Stimulated activated CD8-positive, alpha-beta memory T cell treated with anti-CD3 and anti-CD28 coated beads, Interleukin-7, amount 100 ng/mL, for 4 hours (primary cell): Measurements from ENCODE around the gene FGD1.
"Not testable (repeated sequence)": the region's sequence is repeated elsewhere in the genome, so short reads cannot be mapped to it uniquely, and the experiment has no call there.

Experiments used
- DNase-seq, 2 donors: peaks; one replicate each; pipeline ENCODE4 v3.0.0-alpha.2; 2020; ENCODE audit warnings: low read depth in 2 of 2

The FGD1 gene

DNA sequence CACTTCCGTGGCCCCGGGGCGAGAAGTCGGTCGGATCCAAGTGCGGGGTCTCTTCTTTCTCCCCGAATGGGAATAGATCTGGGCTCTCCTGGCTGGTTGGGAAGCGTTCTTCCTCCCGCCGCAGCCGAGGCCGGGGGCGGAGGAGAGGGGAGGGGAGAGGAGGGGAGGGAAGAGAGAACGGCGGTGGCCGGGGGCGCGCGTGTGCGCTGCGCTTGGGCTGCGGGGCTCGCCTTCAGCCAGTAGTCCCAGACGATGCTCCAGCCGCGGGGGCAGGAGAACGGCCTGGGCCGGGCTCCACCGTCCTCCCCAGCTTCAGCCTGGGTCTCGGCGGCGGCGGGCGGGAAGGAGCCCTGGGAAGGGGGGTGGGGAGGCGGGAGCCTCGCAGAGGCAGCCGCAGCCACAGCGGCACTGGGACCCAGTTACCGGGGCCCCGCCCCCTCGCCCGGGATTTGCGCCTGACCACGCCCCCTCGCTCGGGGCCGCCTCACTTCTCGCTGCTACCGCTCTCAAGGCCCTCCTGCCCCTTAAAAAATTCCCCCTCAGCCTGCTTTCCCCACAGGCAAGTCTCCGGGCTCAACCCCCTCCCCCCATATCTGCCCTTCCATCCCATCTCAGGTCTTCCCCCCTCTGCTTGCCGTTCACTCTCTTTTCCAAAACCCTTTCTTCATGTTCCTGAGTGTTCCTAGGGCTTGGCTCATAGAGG, at the start of gene FGD1:
Gene FGD1 (minus strand): TSS at position 421 of the 703 bp plus-strand sequence. CDS start 802 bp downstream, outside the sequence.
- DNase-seq, result peak; percentile 0 to 23

DNA sequence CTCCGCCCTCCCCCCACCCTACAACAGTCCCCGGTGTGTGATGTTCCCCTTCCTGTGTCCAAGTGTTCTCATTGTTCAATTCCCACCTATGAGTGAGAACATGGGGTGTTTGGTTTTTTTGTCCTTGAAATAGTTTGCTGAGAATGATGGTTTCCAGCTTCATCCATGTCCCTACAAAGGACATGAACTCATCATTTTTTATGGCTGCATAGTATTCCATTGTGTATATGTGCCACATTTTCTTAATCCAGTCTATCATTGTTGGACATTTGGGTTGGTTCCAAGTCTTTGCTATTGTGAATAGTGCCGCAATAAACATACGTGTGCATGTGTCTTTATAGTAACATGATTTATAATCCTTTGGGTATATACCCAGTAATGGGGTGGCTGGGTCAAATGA, 46.2 kb upstream of the FGD1 start:
- not testable (repeated sequence) for DNase-seq

DNA sequence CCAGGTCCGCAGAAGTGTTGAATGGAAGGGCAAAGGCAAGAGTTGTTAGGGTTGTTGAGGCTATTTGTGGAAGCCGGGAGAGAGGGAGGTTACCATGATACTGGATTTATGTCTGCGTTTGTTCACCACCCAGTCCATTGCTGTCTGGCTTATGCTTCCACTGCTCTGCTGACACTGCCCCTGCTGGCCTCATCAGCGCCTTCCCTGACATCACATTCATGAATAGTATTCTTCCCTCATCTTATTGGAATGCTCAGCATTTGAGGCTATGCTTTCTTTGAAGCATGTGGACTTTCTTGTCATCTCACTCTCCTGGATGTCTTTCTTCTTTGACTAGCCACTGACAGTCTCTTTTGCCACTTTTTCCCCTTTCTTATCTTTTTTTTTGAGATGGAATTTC, 44.3 kb upstream of the FGD1 start:
- DNase-seq, result no peak

DNA sequence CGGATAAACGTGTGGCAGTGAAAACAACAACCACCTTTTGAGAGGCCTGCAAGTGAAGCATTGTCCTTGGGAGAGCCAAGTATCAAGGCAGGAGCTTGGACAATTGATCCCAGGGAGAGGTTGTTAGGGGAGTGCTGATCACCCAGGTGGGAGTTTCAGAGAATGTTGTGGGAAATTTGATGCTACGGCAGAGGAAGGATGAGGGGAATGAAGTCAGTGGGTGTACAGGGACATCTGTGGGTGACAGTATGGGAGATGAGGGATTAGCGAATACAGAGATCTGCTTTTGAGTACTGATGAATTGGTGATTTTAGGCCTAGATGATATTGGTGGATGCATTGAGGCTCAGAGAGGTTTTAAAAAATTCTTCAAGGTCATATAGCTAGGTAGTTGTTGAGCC, 38.2 kb upstream of the FGD1 start:
- no peak for DNase-seq

DNA sequence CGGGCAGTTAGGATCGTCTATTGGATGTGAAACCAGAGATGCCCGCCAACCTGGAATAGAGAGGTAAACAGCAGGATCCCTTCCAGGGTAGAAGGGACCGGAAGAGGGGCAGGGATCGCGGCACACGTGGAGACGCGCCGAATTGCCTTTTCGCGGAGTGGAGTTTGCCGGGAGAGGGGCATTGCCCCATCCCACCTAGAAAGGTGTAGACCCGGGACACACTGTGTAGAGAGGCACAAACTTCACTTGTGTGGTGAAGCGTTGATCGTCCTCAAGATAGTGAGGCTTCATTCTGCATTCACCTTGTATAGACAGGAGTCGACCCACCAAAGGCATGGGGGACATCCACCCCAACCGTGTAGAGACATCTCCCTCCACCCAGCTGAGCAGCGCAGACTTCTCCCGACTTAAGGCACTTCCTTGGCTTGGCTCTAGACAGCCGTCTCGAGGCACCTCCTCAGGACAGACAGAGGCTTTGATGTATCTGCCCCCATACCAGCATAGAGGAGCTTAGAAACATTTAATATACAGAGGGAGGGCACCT, 34.4 kb upstream of the FGD1 start:
- no peak for DNase-seq

DNA sequence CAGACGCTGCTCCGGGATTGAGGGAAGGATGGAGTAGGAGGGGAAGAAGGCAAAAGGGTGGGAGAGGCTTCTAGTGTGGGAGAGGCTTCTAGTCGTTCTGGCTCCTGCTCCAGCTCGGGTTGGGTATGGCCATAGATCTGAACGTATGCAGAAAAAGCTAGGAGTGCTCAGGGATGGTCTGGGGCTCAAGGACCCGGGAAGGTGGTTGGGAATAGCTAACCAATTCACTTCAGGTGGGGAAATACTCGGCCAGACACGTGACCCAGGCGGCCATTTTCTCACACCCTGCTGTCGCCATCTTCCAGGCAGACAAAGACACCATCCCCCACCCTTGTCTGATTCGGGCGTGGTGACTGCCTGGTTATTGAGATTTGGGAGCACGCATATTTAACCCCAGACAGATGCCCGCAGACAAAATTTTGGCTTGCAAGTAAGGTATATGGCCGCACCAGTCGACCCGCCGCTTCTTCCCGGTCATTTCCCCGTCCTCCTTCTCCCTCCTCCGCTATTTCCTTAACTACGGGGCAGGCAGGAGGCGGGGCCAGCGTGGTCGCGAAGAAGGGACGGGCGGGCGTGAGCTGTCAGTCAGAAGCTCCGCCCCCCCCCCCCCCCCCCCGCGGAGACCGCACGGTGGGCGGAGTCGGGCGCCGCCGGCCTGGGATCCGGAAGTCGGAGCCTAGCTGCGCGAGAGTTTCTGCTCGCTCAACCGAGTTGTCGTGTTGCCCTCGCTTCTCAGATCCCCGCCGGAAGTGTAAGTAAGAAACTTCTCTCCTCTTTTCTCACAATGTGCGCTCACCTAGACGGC, 33.7 kb upstream of the FGD1 start, which contains the start of gene GNL3L:
Gene GNL3L (plus strand): TSS at position 668 of the 805 bp plus-strand sequence. CDS start 2,348 bp downstream, outside the sequence.
- DNase-seq, result peak; percentile 60 to 76

DNA sequence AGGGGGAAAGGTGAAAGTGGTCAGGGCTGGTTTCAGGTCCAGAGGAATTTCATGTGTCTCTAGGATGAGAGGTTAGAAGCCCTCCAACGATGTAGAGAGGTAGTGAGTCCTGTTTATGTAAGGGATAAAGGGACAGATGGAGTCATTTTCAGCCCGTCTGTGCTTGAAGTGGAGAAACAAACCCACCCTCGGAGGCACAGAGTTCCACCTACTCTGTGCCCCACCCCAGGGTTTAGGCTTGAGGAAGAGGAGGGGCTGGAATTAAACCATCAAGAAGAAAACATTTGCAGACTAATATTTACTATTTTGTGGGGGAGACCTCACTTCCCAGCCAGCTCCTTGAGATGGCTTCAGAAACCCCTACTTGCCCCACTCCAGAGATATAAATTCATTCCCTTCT, 33.1 kb upstream of the FGD1 start:
- no peak for DNase-seq

DNA sequence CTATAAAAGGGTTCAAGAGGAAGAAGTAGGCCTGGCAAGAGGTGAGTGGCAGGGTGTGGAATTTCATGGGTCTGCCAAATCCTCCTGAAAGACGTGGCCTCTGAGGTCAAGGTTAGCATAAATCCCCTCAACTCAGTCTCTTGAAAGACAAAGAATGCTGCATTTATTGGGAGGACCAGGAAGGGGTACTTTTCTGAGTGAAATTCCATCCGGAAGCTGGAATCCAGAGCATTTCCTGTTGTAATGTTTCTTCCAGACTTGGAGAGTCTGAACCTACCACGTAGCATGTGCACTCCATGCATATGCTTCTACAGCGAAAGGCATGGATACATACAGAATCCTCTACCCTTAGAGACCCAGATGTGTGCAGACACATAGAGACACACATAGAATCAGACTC, 13.4 kb upstream of the FGD1 start:
- DNase-seq, result no peak

DNA sequence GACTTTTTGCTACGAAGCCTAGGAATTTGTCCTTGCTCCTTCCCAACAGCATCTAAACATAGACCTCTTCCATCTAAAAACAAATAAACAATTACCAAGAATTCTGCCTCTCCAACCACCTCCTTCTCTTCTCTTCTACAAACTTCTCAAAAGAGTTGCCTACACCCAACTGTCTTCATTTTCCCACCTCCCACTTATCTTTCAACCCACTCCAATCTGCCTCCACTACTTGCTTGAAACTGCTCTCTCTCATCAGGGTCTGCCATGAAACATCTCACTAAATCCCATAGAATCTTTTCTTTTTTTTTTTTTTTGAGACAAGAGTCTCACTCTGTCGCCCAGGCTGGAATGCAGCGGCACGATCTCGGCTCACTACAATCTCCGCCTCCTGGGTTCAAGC, 902 bp upstream of the FGD1 start:
- no peak for DNase-seq

DNA sequence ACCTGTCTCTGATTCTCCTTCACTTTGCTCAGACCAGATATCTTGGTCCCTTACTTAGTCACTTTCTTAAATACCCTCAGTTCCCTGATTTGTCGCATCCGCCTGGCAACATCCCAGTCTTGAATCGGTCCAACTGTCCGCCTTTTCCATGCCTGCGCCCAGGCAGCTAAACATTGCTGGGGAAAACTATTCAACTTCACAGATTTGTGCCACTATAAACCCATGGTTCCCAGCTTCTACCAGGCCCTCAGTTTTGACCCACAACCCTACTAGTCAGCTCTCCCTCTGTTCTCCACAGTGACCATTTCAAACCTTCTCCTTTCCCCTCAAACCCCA, 451 bp upstream of the FGD1 start:
- no peak for DNase-seq

DNA sequence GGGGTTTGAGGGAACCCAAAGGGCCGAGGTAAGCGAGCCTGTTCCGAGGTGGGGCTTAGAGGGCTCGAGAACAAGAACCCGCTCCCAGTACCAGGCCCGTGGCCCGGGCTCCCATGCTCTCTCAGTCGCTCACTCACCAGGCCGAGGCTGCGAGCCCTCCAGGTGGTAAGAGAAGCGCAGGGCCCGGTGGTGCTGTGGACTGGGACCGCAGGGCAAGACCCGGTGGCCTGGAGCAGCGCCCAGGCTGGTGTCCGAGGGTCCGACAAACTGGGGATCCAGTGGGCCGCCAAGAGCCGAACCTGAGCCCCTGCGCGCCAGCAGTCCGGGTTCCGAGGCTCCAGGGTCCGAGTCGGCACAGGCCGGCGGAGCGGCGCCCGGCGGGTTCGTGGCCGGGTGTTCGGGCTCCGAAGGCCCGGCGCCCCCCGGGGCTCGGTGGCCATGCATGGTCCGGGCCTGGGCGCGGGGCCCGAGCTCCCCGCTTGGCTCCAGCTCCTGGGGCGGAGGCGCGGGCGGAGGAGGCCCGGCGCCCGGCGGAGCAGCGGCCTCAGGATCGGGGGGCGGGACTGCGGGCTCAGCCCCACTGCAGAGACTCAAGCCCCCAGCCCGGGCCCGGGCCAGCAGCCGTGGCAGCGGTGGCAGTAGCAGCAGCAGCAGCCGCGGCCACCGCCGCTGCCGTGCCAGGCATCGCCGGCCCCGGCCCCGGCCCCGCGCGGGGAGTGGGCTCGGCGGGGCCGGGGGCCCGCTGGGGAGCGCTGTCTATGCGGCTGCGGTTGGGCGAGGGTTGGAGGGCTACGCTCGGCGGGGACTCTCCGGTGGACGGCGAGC, 833 bp downstream of the FGD1 start:
- no peak for DNase-seq

DNA sequence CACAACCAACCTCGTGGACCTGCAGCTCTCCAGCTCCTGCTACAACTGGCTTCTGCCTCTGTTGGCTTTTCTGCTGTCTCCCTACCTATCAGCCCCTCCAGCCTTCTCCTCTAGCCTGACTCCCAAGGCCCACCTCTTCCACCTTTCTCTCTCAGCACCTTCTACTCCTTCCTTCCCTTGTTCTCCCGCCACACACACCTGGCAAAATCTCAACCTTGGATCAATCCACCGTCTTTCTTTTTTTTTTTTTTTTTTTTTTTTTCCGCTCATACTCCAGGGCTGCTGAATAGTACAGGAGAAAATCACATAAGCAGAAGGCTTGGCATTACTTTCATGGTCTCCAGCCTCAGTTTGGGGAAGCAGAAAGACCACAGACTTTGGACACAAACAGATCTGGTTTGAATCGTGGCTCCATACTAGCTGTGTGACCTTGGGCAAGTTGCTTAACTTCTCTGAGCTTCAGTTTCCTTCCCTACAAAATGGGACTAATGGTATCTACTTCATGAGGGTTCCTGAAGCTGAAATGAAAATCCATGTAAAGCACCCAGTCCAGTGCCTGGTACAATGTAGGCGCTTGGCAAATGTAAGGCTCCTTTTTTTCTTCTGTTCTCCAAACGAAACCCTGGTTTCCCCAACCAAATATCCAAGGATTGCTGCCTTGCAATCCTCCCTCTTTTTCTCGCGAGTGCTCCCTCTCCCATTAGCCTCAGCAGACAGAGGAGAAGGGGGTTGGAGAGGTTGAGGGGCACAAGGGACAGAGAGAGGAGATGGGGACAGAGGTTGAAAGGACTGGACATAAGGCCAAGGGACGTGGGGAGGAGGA, 1.7 kb downstream of the FGD1 start:
- no peak for DNase-seq

DNA sequence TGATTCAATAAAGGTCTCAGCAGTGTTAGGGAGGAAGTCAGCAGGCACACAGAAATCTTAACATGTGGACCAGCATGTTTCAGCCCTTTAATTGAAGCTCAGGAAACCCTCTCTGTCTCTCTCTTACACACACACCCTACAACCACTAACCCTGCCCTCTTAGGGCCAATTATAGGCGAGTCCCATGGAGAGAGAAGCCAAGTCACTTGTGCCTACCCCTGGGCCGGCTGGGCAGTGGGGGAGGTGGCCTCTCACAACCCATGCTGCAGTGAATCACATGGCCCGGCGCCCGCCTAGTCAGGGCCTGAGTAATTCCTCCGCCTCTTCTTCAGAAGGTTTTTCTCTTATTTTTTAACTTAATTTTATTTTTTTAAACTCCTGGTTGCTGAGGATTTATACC, 3.7 kb downstream of the FGD1 start:
- DNase-seq, result no peak

DNA sequence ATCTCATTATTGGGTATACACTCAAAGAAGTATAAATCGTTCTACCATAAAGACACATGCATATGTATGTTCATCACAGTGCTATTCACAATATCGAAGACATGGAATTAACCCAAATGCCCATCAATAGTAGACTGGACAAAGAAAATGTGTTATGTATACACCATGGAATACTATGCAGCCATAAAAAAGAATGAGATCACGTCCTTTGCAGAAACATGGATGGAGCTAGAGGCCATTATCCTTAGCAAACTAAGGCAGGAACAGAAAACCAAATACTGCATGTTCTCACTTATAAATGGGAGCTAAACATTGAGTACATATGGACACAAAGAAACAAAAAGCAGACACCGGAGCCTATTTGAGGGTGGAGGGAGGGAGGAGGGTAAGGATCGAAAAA, 6.2 kb downstream of the FGD1 start:
- DNase-seq, result not testable (repeated sequence)

DNA sequence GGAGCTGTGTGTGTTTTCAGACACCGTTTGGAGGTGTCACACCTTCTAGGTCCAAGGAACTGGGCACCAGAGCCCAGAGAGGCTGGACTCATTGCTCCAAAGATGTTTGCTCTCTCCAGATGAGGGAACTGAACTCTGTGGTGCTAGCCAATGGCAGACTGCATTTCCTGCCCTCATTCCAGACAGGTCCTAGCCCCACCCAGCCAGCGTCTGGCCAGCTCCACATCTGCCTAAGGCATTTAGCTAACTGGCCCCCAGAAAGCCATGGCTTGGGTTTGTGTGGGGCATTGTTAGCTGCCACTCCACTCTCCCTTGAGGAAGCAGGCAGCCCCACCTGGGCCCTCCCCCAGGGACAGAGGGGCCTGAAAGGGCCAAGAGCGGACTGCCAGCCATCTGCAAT, 11.4 kb downstream of the FGD1 start:
- no peak for DNase-seq

DNA sequence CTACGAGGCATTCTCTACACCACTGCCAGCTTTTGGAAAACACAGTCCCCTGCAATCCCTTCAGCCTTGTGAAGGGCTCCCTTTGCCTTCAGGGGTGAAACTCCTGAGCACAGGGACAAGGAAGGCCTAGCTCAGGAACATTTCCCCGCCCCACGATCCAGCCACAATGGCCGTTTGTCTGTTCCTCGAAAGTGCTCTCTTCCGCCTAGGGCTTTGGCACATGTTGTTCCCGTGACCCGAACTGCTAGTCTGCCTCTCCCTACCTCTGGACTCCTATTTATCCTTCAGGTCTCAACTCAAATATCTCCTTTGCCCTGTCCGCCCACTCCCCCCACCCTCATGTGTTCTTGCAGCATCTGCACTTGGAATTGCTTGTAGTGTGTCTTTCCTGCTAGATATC, 12.1 kb downstream of the FGD1 start:
- no peak for DNase-seq

DNA sequence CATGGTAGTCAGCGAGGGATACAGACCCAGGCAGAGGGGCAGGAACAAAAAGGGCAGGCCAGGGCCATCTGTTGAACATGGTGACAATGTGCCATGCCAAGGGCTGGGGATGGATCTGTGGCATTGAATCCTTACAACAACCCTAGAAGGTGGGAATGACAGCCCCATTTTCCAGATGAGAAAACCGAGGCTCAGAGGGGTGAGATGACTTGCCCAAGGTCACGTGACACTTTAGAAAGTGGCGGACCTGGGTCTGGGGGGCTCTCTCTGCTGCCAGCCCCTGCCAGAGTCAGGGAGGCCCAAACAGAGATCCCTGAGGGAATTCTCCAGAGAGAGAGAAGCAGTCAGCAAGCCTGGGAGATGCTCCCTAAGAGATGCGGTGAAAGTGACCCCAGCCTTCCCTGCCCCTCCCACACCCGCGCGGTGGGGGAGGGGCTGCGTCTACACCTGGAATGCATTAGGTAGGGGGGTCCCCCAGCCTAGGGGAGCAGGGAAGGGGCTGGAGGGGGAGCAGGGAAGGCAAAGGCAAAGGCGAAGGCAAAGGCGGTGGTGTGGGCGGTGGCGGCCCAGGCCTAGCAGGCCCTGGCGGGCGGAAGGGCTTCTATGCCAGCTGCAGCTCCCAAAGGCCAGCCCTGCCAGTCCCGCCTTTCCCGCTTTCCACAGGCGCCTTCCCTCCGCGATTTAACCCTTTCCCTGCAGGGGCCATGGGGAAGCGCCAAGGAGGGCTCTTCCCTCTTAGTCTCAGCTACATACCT, 13.0 kb downstream of the FGD1 start:
- no peak for DNase-seq

DNA sequence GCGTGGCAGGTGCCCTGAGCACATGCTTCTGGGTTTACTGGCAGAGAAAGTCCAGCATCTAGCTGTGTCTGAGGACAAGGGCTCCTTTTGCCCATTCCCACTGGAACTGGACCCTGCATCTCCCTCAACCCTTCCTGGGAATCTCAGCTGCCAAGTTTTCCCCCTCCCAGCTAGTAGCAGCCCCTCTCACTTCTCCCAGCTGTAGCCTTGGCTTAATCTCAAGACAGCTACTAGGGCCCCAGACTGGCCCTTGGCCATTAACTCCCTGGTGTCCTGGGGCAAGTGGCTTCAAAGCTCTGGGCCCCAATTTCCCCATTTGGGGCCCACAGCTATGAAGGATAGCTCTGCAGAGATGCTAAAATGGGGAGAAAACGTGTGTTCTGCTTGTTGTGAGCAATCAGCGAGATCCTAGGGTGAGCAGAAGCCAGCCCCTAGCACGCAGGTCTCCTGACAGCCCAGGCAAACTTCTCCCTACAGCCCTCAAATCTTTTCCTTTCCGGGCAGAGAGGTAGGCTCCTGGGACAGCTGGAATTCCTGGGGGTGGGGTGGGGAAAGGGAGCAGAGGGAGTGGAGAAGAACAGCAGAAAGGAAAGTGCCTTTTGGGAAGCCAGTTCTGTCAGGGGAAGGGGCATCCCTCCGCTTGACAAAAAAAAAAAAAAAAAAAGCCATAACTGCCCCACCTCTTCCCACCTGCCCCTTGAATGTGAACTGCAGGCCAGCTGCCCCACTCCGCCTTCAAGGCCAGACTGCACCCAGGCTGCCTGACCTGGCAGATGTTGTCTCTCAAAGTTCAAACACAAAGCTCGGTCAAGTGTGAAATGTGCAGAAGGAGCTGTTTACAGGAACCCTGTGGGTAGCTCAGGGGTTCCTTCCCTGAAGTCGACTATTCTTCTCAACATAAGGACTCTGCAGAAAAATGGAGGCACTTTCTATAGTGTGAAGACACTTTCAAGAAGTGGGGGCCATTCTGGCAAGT, 16.6 kb downstream of the FGD1 start:
- DNase-seq, result no peak
